HepG2 (cell line): ENCODE measurements around the gene MAMSTR. TPM values are rescaled to one million over a fixed set of nuclear protein-coding genes. Genes with fewer than 3 reads are reported as not detected.

Experiments used
- AGO2 ChIP-seq: fragments of 200-400 bp; formaldehyde crosslinking; optimal IDR thresholded peaks from 2 replicates; pipeline ENCODE3; 2017; ENCODE audit warnings: mild to moderate bottlenecking, low read depth, low read length, moderate library complexity
- FOXC1 ChIP-seq: sonication (generic); formaldehyde crosslinking; IDR thresholded peaks from 2 replicates; pipeline ENCODE4 v1.8.0; 2022; ENCODE audit warnings: mild to moderate bottlenecking, missing genetic modification reagents, borderline replicate concordance
- KDM1A ChIP-seq: IDR thresholded peaks from 2 replicates; pipeline ENCODE4 v1.6.1; 2016; ENCODE audit warnings: missing compliant biosample characterization
- KDM3A ChIP-seq: IDR thresholded peaks from 2 replicates; pipeline ENCODE4 v1.6.1; 2018; ENCODE audit warnings: low read depth, missing compliant biosample characterization
- MAF1 ChIP-seq: sonication (generic); formaldehyde crosslinking; IDR thresholded peaks from 2 replicates; pipeline ENCODE4 v1.5.0; 2020; ENCODE audit warnings: missing genetic modification reagents, borderline replicate concordance
- PHB2 ChIP-seq: fragments of 450-650 bp; IDR thresholded peaks from 2 replicates; pipeline ENCODE4 v1.6.1; 2018; ENCODE audit not compliant: partially characterized antibody
- SRSF4 ChIP-seq: fragments of 200-400 bp; formaldehyde crosslinking; IDR thresholded peaks from one replicate; pipeline ENCODE4 v1.6.1; 2018; ENCODE audit warnings: mild to moderate bottlenecking, low read depth, low read length, moderate library complexity; ENCODE audit not compliant: poor library complexity, severe bottlenecking
- SYNCRIP ChIP-seq: fragments of 200-400 bp; formaldehyde crosslinking; IDR thresholded peaks from 2 replicates; pipeline ENCODE4 v1.6.1; 2018; ENCODE audit warnings: mild to moderate bottlenecking, low read depth, low read length; ENCODE audit not compliant: insufficient read depth
- TBP ChIP-seq: sonication (generic); formaldehyde crosslinking; IDR thresholded peaks from 2 replicates; pipeline ENCODE4 v1.5.0; 2020; ENCODE audit warnings: missing genetic modification reagents
- TBX2 ChIP-seq: sonication (generic); formaldehyde crosslinking; IDR thresholded peaks from 2 replicates; pipeline ENCODE4 v1.5.0; 2020; ENCODE audit warnings: missing genetic modification reagents, mild to moderate bottlenecking, borderline replicate concordance
- U2AF2 ChIP-seq: fragments of 200-400 bp; formaldehyde crosslinking; IDR thresholded peaks from 2 replicates; pipeline ENCODE4 v1.6.1; 2017; ENCODE audit warnings: low read depth, mild to moderate bottlenecking, low read length
- XBP1 ChIP-seq: sonication (generic); formaldehyde crosslinking; IDR thresholded peaks from 2 replicates; pipeline ENCODE4 v1.5.0; 2020; ENCODE audit warnings: missing genetic modification reagents
- ZBTB8A ChIP-seq: sonication (generic); formaldehyde crosslinking; IDR thresholded peaks from 2 replicates; pipeline ENCODE4 v1.4.0; 2020; ENCODE audit warnings: mild to moderate bottlenecking, low read depth, missing genetic modification reagents, borderline replicate concordance
- ZFAT ChIP-seq: sonication (generic); formaldehyde crosslinking; conservative IDR thresholded peaks from 2 replicates; pipeline ENCODE4 v1.8.1; 2023; ENCODE audit warnings: missing genetic modification reagents, inconsistent platforms
- ZKSCAN5 ChIP-seq: sonication (generic); formaldehyde crosslinking; IDR thresholded peaks from 2 replicates; pipeline ENCODE4 v1.5.1; 2020; ENCODE audit warnings: mild to moderate bottlenecking, missing genetic modification reagents
- ZMYM2 ChIP-seq: sonication (generic); formaldehyde crosslinking; IDR thresholded peaks from 2 replicates; pipeline ENCODE4 v1.8.0; 2022; ENCODE audit warnings: mild to moderate bottlenecking, missing genetic modification reagents
- ZNF333 ChIP-seq: sonication (generic); formaldehyde crosslinking; IDR thresholded peaks from 2 replicates; pipeline ENCODE4 v1.4.0; 2020; ENCODE audit warnings: mild to moderate bottlenecking, missing genetic modification reagents, borderline replicate concordance
- ZNF354B ChIP-seq: sonication (generic); formaldehyde crosslinking; IDR thresholded peaks from 2 replicates; pipeline ENCODE4 v1.8.0; 2022; ENCODE audit warnings: mild to moderate bottlenecking, missing genetic modification reagents
- ZNF496 ChIP-seq: sonication (generic); formaldehyde crosslinking; IDR thresholded peaks from 2 replicates; pipeline ENCODE4 v1.8.1; 2023; ENCODE audit warnings: mild to moderate bottlenecking, moderate library complexity, missing genetic modification reagents; ENCODE audit not compliant: insufficient replicate concordance
- ZNF556 ChIP-seq: sonication (generic); formaldehyde crosslinking; IDR thresholded peaks from 2 replicates; pipeline ENCODE4 v1.4.0; 2020; ENCODE audit warnings: mild to moderate bottlenecking, missing genetic modification reagents, borderline replicate concordance
- ZNF564 ChIP-seq: sonication (generic); formaldehyde crosslinking; IDR thresholded peaks from 2 replicates; pipeline ENCODE4 v1.8.1; 2023; ENCODE audit warnings: mild to moderate bottlenecking, missing genetic modification reagents
- ZNF567 ChIP-seq: sonication (generic); formaldehyde crosslinking; IDR thresholded peaks from 2 replicates; pipeline ENCODE4 v1.8.1; 2023; ENCODE audit warnings: mild to moderate bottlenecking, missing genetic modification reagents, borderline replicate concordance
- ZNF569 ChIP-seq: sonication (generic); formaldehyde crosslinking; IDR thresholded peaks from 2 replicates; pipeline ENCODE4 v1.5.0; 2020; ENCODE audit warnings: mild to moderate bottlenecking, missing genetic modification reagents, moderate library complexity, borderline replicate concordance
- ZNF598 ChIP-seq: sonication (generic); formaldehyde crosslinking; IDR thresholded peaks from 2 replicates; pipeline ENCODE4 v1.5.1; 2020; ENCODE audit warnings: mild to moderate bottlenecking, missing genetic modification reagents, borderline replicate concordance
- ZNF644 ChIP-seq: IDR thresholded peaks from 2 replicates; pipeline ENCODE4 v1.6.1; 2016; ENCODE audit warnings: low read depth
- polyA plus RNA-seq, 8 experiments: library from polyadenylated mRNA; depleted of rRNA in 3 of 8; stranded (reverse) in 7 of 8; unstranded in 1 of 8; fragments of >200 nt; fragmentation: Illumina TruSeq in 4 of 8; extraction: Trizol in 4 of 8; gene quantifications; 2 replicates each; pipeline versions ENCODE4 v1.2.1 to v1.2.3, GENCODE V29; 2011 to 2016; ENCODE audit warnings: low read depth in 4 of 8, missing spikeins in 1 of 8, mixed read lengths in 1 of 8; ENCODE audit not compliant: insufficient read depth in 1 of 8
- total RNA-seq, 5 experiments: library from RNA; depleted of rRNA; stranded (reverse); fragments of >200 nt; fragmentation: Illumina TruSeq; extraction: Trizol; gene quantifications; 2 replicates each; pipeline ENCODE4 v1.2.3, GENCODE V29; 2016; ENCODE audit warnings: low read depth in 1 of 5
- TF ChIP-seq, protein P1 (sequence below): IDR thresholded peaks from 2 replicates; pipeline ENCODE4 v1.6.1; 2016
- TF ChIP-seq, protein P2 (sequence below): sonication (generic); formaldehyde crosslinking; IDR thresholded peaks from 2 replicates; pipeline ENCODE4 v1.9.0; 2022; ENCODE audit warnings: missing genetic modification reagents, mild to moderate bottlenecking, borderline replicate concordance

Gene MAMSTR
- total and polyA plus RNA-seq, 2 of the 13 experiments (the other 11 are each of a cell fraction or from before 2014, with no cell fraction given): 2.2 to 2.4 TPM

DNA sequence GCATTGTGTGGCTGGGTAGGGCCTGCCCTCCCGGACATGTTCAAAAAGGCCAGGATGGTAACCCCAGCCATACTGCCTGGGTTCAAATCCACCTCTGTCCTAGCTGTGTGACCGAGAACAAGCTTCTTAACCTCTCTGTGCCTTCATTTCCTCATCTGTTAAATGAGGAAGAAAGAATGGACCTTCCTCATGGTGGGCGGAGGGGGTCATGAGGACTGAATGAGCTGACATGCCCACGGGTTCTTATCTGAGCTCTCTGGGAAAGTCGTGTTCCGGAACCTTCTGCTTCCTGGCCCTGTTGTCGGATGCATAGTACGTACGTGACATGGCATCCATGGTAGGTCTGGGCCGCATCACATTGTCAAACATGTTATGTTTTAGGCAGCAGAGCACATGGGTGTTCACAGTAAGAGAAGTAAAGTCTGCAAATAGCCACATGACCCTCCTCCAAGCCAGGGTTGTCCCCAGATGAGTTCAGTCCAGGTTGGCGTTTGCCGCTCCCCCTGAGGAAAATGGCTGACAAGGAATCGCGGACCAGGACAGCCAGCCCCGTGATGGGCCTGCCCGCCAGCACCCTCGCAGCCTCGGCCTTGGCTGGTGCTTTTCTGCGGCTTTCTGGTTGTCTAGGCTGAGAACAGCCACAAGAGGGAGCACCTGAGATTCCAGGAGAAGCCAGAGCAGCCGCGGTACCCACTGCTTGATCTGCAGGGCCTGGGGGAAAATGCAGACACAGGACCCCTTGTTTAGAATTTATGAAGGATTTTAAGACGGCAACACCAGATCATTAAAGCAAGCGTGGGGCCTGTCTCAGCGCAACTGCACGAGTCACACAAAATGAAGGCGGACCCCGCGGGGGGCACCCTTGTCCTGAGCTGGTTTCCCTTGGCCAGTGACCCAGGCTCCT is 44.4 kb downstream of the MAMSTR start (continued):
- no peak for TF ChIP-seq ZNF556
- no peak for TF ChIP-seq SYNCRIP
- no peak for TF ChIP-seq ZBTB8A (CRISPR knock-in tag)
- TF ChIP-seq ZNF496 (CRISPR knock-in tag): no peak
- TF ChIP-seq TBP: no peak
- no peak for TF ChIP-seq MAF1
- TF ChIP-seq ZFAT (CRISPR knock-in tag): no peak
- TF ChIP-seq, protein P1, sequence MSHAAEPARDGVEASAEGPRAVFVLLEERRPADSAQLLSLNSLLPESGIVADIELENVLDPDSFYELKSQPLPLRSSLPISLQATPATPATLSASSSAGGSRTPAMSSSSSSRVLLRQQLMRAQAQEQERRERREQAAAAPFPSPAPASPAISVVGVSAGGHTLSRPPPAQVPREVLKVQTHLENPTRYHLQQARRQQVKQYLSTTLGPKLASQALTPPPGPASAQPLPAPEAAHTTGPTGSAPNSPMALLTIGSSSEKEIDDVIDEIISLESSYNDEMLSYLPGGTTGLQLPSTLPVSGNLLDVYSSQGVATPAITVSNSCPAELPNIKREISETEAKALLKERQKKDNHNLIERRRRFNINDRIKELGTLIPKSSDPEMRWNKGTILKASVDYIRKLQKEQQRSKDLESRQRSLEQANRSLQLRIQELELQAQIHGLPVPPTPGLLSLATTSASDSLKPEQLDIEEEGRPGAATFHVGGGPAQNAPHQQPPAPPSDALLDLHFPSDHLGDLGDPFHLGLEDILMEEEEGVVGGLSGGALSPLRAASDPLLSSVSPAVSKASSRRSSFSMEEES (CRISPR knock-in tag): 0 out of 2 replicates have a peak, but pooled peaks have one; percentile 31
- TF ChIP-seq TBX2 (CRISPR knock-in tag): peak; percentile 31; the same call in 1 of the 2 replicates
- no peak for TF ChIP-seq ZNF598
- no peak for TF ChIP-seq ZKSCAN5
- TF ChIP-seq XBP1 (CRISPR knock-in tag): no peak
- TF ChIP-seq ZMYM2: no peak
- TF ChIP-seq AGO2: no peak
- TF ChIP-seq ZNF333 (CRISPR knock-in tag): no peak
- TF ChIP-seq SRSF4: no peak
- TF ChIP-seq ZNF644 (CRISPR knock-in tag): no peak
- no peak for TF ChIP-seq KDM3A (CRISPR knock-in tag)
- no peak for TF ChIP-seq U2AF2
- no peak for TF ChIP-seq ZNF354B
- no peak for TF ChIP-seq ZNF569 (CRISPR knock-in tag)
- TF ChIP-seq PHB2: no peak
- no peak for TF ChIP-seq ZNF567 (CRISPR knock-in tag)
- TF ChIP-seq, protein P2, sequence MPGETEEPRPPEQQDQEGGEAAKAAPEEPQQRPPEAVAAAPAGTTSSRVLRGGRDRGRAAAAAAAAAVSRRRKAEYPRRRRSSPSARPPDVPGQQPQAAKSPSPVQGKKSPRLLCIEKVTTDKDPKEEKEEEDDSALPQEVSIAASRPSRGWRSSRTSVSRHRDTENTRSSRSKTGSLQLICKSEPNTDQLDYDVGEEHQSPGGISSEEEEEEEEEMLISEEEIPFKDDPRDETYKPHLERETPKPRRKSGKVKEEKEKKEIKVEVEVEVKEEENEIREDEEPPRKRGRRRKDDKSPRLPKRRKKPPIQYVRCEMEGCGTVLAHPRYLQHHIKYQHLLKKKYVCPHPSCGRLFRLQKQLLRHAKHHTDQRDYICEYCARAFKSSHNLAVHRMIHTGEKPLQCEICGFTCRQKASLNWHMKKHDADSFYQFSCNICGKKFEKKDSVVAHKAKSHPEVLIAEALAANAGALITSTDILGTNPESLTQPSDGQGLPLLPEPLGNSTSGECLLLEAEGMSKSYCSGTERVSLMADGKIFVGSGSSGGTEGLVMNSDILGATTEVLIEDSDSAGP (CRISPR knock-in tag): peak; percentile 76; the same call in 1 of the 2 replicates
- TF ChIP-seq KDM1A (CRISPR knock-in tag): no peak
- TF ChIP-seq ZNF564 (CRISPR knock-in tag): no peak
- peak; percentile 40; the same call in 1 of the 2 replicates for TF ChIP-seq FOXC1
